Sigmoid colon (tissue), 4 donors: Measurements from ENCODE around the gene QRFPR.
"Not testable (repeated sequence)": the region's sequence is repeated elsewhere in the genome, so short reads cannot be mapped to it uniquely, and the experiment has no call there.

Source experiments
- CTCF ChIP-seq, 4 experiments: fragments of 450-650 bp in 3 of 4; fragments of 200-600 bp in 1 of 4; IDR thresholded peaks; one replicate each; pipeline ENCODE4 v1.5.1; 2016 to 2019; ENCODE audit warnings: antibody characterized with exemption in 4 of 4, mild to moderate bottlenecking in 3 of 4, moderate library complexity in 2 of 4
- EP300 ChIP-seq, 4 donors: sonication (generic); formaldehyde crosslinking; IDR thresholded peaks; one replicate each; pipeline ENCODE4 v1.6.1; 2017; ENCODE audit warnings: antibody characterized with exemption in 4 of 4
- POLR2A ChIP-seq, 2 donors: fragments of 450-650 bp; IDR thresholded peaks; one replicate each; pipeline ENCODE4 v1.6.1; 2016; ENCODE audit warnings: antibody characterized with exemption in 2 of 2, mild to moderate bottlenecking in 2 of 2, moderate library complexity in 2 of 2

GRCh38 chr4:121408567-121408966 lies 27.7 kb upstream of the QRFPR start:
- TF ChIP-seq CTCF, POLR2A, EP300 (IDR thresholded peaks at IDR 0.05): not testable (repeated sequence)
